ENCODE data around the gene TCTN1.
"Not testable (repeated sequence)": the region's sequence is repeated elsewhere in the genome, so short reads cannot be mapped to it uniquely, and the experiment has no call there.

TCTN1 gene

GRCh38 chr12:110574044-110574443 is 39.9 kb upstream of the TCTN1 start:
- no peak for DNase-seq (ENCODE audit: low read depth)
- no peak for TF ChIP-seq CTCF (IDR thresholded peaks at IDR 0.05; ENCODE audit: control insufficient read depth, extremely low read depth, insufficient read depth)
- no peak overlapping the region for H3K4me3 ChIP-seq (ENCODE audit: low read depth, low read length)

- H3K4me3 ChIP-seq (ENCODE audit: low read depth, low read length); DNase-seq (ENCODE audit: low read depth): not testable (repeated sequence)
Observed at GRCh38 chr12:110574717-110575230, 39.2 kb upstream of the TCTN1 start.

GRCh38 chr12:110575326-110575725 is 38.6 kb upstream of the TCTN1 start:
- TF ChIP-seq CTCF (IDR thresholded peaks at IDR 0.05; ENCODE audit: control insufficient read depth, extremely low read depth, insufficient read depth), result no peak
- no peak overlapping the region for H3K4me3 ChIP-seq (ENCODE audit: low read depth, low read length)
- DNase-seq (ENCODE audit: low read depth), result no peak

- no peak for DNase-seq (ENCODE audit: low read depth)
Observed at GRCh38 chr12:110576504-110576903, 37.4 kb upstream of the TCTN1 start.

GRCh38 chr12:110577864-110578693 is 35.9 kb upstream of the TCTN1 start:
- no peak overlapping the region for H3K4me3 ChIP-seq (ENCODE audit: low read depth, low read length)
- TF ChIP-seq CTCF (IDR thresholded peaks at IDR 0.05; ENCODE audit: control insufficient read depth, extremely low read depth, insufficient read depth), result no peak

More at GRCh38 chr12:110576504-110576903, 37.4 kb upstream of the TCTN1 start:
- no peak overlapping the region for H3K4me3 ChIP-seq (ENCODE audit: low read depth, low read length)
- no peak for TF ChIP-seq CTCF (IDR thresholded peaks at IDR 0.05; ENCODE audit: control insufficient read depth, extremely low read depth, insufficient read depth)

GRCh38 chr12:110578694-110579534 is 35.0 kb upstream of the TCTN1 start:
- H3K4me3 ChIP-seq (ENCODE audit: low read depth, low read length), result no peak overlapping the region
- no peak for DNase-seq (ENCODE audit: low read depth)
- no peak for TF ChIP-seq CTCF (IDR thresholded peaks at IDR 0.05; ENCODE audit: control insufficient read depth, extremely low read depth, insufficient read depth)

More at GRCh38 chr12:110577864-110578693, 35.9 kb upstream of the TCTN1 start:
- no peak for DNase-seq (ENCODE audit: low read depth)
